NCI-H2196 treated with DMSO at 0.1 percent for 48 hours (cell line): ENCODE measurements around the gene NSMCE3.
"Not testable (repeated sequence)": the region's sequence is repeated elsewhere in the genome, so short reads cannot be mapped to it uniquely, and the experiment has no call there.

Experiments used
- DNase-seq: peaks from one replicate; lab custom pipeline; 2025; ENCODE audit not compliant: unreplicated experiment; lab: John Stamatoyannopoulos, UW

NSMCE3 gene

GRCh38 chr15:29270169-29270955, 740 bp upstream of the NSMCE3 start:
- no peak for DNase-seq

- no peak for DNase-seq
Observed at GRCh38 chr15:29268706-29269484, 727 bp downstream of the NSMCE3 start.

GRCh38 chr15:29266052-29266582, 3.5 kb downstream of the NSMCE3 start:
- no peak for DNase-seq

DNA sequence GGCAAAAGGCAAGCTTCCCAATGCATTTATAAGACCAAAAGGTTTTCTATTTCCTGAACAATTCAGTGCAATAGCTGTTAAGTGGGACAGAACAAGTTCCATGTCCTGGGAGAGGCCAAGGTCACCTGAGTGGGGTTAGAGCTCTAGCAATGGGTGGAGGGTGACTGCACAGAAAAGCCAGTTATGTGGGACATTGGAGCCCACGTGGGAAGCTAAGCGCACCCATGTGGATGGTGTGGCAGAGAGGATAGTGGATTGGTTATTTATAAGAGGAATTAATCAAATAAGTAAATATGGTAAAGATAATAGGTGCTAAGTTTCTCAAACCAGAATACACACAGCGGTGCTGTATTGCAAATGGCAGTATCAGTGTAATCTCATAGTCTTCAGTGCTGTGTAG, 6.3 kb downstream of the NSMCE3 start:
- DNase-seq, result no peak

GRCh38 chr15:29262738-29263137, 6.9 kb downstream of the NSMCE3 start:
- no peak for DNase-seq

DNA sequence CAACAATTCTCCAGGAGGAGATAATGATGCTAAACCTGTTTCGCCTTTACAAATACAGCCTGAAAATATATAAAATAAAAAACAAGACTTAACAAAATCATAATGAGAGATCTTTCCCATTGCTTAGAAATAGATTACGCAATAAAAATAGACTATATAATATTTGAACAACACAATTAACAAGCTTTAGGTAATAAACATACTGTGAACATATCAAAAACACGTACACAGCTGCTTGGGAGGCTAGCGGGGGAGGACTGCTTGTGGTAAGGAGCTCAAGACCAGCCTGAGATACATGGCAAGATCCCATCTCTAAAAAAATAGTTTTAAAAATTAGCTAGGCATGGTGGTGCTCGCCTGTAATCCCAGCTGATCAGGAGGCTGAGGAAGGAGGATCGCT, 8.7 kb downstream of the NSMCE3 start:
- no peak for DNase-seq

DNA sequence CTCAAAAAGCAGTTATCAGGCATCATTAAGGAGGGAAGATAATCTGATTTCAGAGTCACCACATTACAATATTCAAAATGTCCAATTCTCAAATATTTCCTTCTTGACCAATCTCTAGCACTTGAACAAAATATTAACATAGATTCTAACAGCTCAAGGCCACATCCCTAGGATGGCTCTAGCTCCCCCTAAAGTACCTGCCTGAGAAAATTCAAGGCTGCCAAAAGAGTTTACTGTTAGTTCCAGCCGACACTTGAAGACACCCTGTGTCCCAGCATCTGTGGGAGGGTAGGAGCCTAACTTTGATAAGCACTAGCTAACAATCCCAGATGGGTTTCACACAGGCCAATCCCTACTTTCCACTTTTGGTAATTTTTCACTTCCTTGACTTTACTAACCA, 10.4 kb downstream of the NSMCE3 start:
- no peak for DNase-seq

GRCh38 chr15:29252234-29252633, 17.4 kb downstream of the NSMCE3 start:
- DNase-seq, result no peak

DNA sequence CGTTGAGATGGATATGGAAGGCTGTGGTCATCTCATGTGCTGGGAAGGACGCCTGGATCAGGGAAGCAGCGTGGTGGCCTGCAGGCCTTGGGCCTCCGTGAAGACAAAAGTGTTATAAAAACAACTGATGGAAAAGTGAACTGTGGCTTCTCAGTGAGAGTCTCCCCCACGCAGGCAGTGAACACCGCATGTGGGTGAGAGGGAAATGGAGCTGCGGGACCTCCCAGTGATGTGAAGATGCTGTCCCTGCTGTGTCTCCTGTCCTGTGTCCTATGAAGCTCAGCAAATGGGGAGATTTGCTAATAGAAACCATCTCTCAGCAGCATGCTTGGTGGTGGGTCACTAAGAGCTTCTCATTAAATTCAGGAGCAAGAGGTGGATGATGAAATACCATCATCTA, 25.1 kb downstream of the NSMCE3 start:
- no peak for DNase-seq

DNA sequence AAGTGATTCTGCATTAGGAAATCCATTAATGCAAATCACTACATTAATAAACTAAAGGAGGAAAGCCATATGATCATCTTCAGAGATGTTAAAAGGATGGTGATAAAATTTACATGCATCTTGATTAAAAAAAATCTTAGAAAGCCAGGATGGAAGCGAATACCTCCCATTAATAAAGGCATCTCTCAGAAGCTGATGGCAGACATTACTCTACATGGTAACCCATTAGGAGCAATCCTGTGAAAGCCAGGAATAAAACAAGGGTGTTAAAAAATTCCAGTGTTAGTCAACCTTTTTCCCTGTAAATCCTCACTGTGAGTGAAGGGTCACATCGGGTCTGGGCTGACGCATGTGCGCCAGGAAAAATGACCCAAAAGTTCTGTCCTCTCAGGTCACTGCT, 25.5 kb downstream of the NSMCE3 start:
- no peak for DNase-seq

GRCh38 chr15:29242456-29243242, 27.0 kb downstream of the NSMCE3 start:
- DNase-seq, result no peak

DNA sequence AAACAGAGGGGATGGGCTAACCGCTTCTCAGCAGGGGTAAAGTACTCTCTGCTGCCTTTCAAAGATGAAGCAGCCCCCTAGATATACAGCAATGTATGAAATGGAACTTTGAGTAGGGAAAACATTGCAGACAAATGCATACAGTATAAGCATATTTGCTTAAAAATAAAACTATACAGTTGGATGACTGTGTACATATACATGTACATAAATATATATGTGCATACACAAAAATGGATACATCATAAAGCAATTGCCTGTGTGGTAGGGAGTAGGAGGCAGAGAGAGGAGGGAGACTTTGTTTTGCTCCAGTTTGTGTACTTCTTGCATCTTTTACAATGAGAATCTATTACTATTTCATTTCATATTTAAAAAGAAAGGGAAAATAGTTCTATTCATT, 28.4 kb downstream of the NSMCE3 start:
- no peak for DNase-seq

DNA sequence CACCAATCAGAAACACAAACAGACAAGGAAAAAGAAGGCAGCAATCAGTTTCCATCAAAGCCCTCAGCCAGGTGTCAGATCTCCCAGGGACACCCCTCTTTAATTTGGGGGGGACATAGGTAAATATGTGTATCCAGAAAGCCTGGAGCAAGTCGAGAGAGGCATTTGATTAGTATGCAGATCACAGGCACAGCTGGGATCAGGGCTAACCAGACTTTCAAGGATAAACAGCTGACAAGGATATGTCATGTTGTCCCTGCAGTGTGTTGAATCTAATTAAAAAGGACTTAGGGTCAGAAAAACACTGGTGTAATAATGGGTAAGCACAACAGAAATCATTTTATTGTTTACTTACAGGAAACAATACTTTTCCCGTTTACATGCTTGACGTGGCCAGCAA, 30.2 kb downstream of the NSMCE3 start:
- DNase-seq, result no peak

- DNase-seq, result no peak
Observed at GRCh38 chr15:29233566-29233965, 36.1 kb downstream of the NSMCE3 start.

GRCh38 chr15:29226436-29227208, 43.0 kb downstream of the NSMCE3 start:
- DNase-seq, result no peak

DNA sequence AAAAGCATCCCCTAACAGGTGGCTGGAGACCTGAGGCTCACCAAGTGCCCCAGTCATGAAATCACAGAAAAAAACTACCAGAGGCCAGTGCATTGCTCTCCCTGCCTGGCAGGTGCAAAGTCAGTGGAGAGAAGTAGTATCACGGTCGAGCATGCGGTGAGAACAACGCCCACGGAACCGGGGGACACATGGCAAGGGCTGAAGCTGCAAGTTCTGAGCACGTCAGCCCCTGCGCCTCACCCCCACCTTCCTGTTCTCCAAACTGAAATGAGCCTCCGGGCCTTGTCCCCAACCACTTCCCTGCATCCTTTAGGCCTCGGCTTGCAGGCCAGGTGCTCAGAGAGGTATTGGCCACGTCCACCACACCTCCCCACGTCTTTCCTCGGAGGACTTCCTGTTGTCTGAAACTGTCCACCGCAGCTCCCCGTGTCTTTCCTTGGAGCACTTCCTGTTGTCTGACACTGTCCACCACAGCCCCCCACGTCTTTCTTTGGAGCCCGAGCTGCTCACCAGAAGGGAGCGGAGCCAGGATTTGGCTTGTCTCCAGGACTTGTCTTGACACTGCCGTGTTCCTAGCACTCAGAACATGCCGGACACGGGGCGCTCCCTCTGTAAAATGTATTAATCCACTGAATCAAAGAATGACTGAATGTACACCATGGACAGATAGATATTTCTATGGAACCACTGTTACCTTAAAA, 43.9 kb downstream of the NSMCE3 start:
- no peak for DNase-seq

- DNase-seq, result not testable (repeated sequence)
Observed at GRCh38 chr15:29224987-29225363, 44.6 kb downstream of the NSMCE3 start.

- DNase-seq, result not testable (repeated sequence)
Observed at GRCh38 chr15:29224235-29224986, 45.2 kb downstream of the NSMCE3 start.

DNA sequence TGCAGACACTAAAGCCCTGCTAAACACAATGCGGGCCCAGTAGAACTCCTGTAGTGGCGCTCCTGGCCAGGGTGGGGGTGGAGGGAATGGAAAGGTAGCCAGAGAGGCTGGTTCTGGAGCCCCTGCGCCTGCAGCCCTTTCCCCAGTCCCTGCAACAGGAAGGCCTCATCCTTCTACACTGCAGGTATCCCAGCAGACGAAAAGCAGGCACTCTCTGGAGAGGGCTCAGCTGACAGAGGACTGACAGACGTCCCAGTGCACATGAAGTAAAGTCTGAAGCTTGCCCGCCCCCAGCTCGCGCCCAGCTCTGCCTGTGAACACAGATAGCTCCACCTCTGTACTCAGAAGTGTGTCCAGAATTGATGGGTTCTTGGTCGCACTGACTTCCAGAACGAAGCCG, 46.0 kb downstream of the NSMCE3 start:
- no peak for DNase-seq
